ENCODE results near the gene GMNC.

GMNC gene

GRCh38 chr3:190848870-190849269 is 13.6 kb downstream of the GMNC start:
- DNase-seq (ENCODE audit: low read depth) = no peak

GRCh38 chr3:190847436-190847835 is 15.1 kb downstream of the GMNC start:
- DNase-seq (ENCODE audit: low read depth) = no peak

GRCh38 chr3:190840146-190840545 is 22.3 kb downstream of the GMNC start:
- DNase-seq (ENCODE audit: low read depth) = no peak

GRCh38 chr3:190831225-190831624 is 31.3 kb downstream of the GMNC start:
- no peak for DNase-seq (ENCODE audit: low read depth)

GRCh38 chr3:190830031-190830430 is 32.5 kb downstream of the GMNC start:
- no peak for DNase-seq (ENCODE audit: low read depth)

GRCh38 chr3:190826018-190826417 is 36.5 kb downstream of the GMNC start:
- no peak for DNase-seq (ENCODE audit: low read depth)

GRCh38 chr3:190825386-190826016 is 37.0 kb downstream of the GMNC start:
- DNase-seq (ENCODE audit: low read depth) = no peak

- DNase-seq (ENCODE audit: low read depth) = no peak
These were observed 50.6 kb downstream of the GMNC start for GRCh38 chr3:190811775-190812480.

GRCh38 chr3:190810957-190811356 is 51.5 kb downstream of the GMNC start:
- DNase-seq (ENCODE audit: low read depth) = no peak

- DNase-seq (ENCODE audit: low read depth) = no peak
These were observed 53.1 kb downstream of the GMNC start for GRCh38 chr3:190809351-190809750.

- DNase-seq (ENCODE audit: low read depth) = no peak
These were observed 54.6 kb downstream of the GMNC start for GRCh38 chr3:190807719-190808375.
